HuH-7.5 (cell line): ENCODE data around the gene PLCD3.

ENCODE experiments used
- DNase-seq: peaks from one replicate; pipeline ENCODE4 v3.0.0; 2011; ENCODE audit warnings: low spot score

The PLCD3 gene

GRCh38 chr17:45101883-45102811 lies 30.2 kb downstream of the PLCD3 start:
- peak; percentile 61 for DNase-seq

- no peak for DNase-seq
Observed at GRCh38 chr17:45101546-45101882, 30.8 kb downstream of the PLCD3 start.

- peak; percentile 96 for DNase-seq
Observed at GRCh38 chr17:45098869-45099616, 33.3 kb downstream of the PLCD3 start.

- no peak for DNase-seq
Observed at GRCh38 chr17:45098081-45098868, 34.0 kb downstream of the PLCD3 start.

- no peak for DNase-seq
Observed at GRCh38 chr17:45096926-45097325, 35.4 kb downstream of the PLCD3 start.

GRCh38 chr17:45096141-45096540 lies 36.2 kb downstream of the PLCD3 start:
- no peak for DNase-seq

GRCh38 chr17:45093444-45094110 lies 38.7 kb downstream of the PLCD3 start:
- DNase-seq: no peak

GRCh38 chr17:45092911-45093430 lies 39.3 kb downstream of the PLCD3 start:
- no peak for DNase-seq

GRCh38 chr17:45091778-45092425 lies 40.4 kb downstream of the PLCD3 start:
- no peak for DNase-seq

GRCh38 chr17:45090711-45091110 lies 41.6 kb downstream of the PLCD3 start:
- no peak for DNase-seq

GRCh38 chr17:45088741-45089140 lies 43.6 kb downstream of the PLCD3 start:
- no peak for DNase-seq

GRCh38 chr17:45087978-45088377 lies 44.3 kb downstream of the PLCD3 start:
- DNase-seq: no peak

GRCh38 chr17:45087504-45087975 lies 44.8 kb downstream of the PLCD3 start:
- no peak for DNase-seq

- DNase-seq: no peak
Observed at GRCh38 chr17:45086865-45087503, 45.3 kb downstream of the PLCD3 start.

GRCh38 chr17:45086391-45086790 lies 45.9 kb downstream of the PLCD3 start:
- no peak for DNase-seq

GRCh38 chr17:45081047-45081703 lies 51.1 kb downstream of the PLCD3 start:
- no peak for DNase-seq

GRCh38 chr17:45077643-45078042 lies 54.7 kb downstream of the PLCD3 start:
- no peak for DNase-seq

- DNase-seq: no peak
Observed at GRCh38 chr17:45073414-45074070, 58.8 kb downstream of the PLCD3 start.

- DNase-seq: no peak
Observed at GRCh38 chr17:45070809-45071208, 61.5 kb downstream of the PLCD3 start.
